GM19328 (cell line): Measurements from ENCODE around the gene GRID1.
"Not testable (repeated sequence)": the region's sequence is repeated elsewhere in the genome, so short reads cannot be mapped to it uniquely, and the experiment has no call there.

Source experiments
- ATAC-seq: cut with Tn5 transposase; IDR thresholded peaks from one replicate; pipeline ENCODE4 v1.9.1; 2021; ENCODE audit warnings: mild to moderate bottlenecking, moderate library complexity; ENCODE audit not compliant: unreplicated experiment

The GRID1 gene

GRCh38 chr10:86099542-86100334 lies 266.9 kb downstream of the GRID1 start:
- ATAC-seq, result no peak

GRCh38 chr10:86098187-86098881 lies 268.3 kb downstream of the GRID1 start:
- no peak for ATAC-seq

GRCh38 chr10:86095061-86095460 lies 271.5 kb downstream of the GRID1 start:
- not testable (repeated sequence) for ATAC-seq

- ATAC-seq, result not testable (repeated sequence)
Observed at GRCh38 chr10:86092311-86092710, 274.3 kb downstream of the GRID1 start.

- no peak for ATAC-seq
Observed at GRCh38 chr10:86091216-86091615, 275.4 kb downstream of the GRID1 start.

- ATAC-seq, result no peak
Observed at GRCh38 chr10:86090807-86091206, 275.8 kb downstream of the GRID1 start.

GRCh38 chr10:86087716-86088115 lies 278.9 kb downstream of the GRID1 start:
- ATAC-seq, result no peak

- ATAC-seq, result no peak
Observed at GRCh38 chr10:86086418-86086817, 280.2 kb downstream of the GRID1 start.

- ATAC-seq, result no peak
Observed at GRCh38 chr10:86085686-86086085, 280.9 kb downstream of the GRID1 start.

GRCh38 chr10:86085136-86085535 lies 281.5 kb downstream of the GRID1 start:
- ATAC-seq, result no peak

- no peak for ATAC-seq
Observed at GRCh38 chr10:86084585-86084984, 282.0 kb downstream of the GRID1 start.

- no peak for ATAC-seq
Observed at GRCh38 chr10:86083664-86084175, 282.9 kb downstream of the GRID1 start.

- ATAC-seq, result no peak
Observed at GRCh38 chr10:86083206-86083605, 283.4 kb downstream of the GRID1 start.

- no peak for ATAC-seq
Observed at GRCh38 chr10:86082556-86082955, 284.0 kb downstream of the GRID1 start.

GRCh38 chr10:86079088-86079487 lies 287.5 kb downstream of the GRID1 start:
- no peak for ATAC-seq

GRCh38 chr10:86078639-86079035 lies 288.0 kb downstream of the GRID1 start:
- no peak for ATAC-seq

GRCh38 chr10:86077871-86078638 lies 288.5 kb downstream of the GRID1 start:
- ATAC-seq, result no peak

- no peak for ATAC-seq
Observed at GRCh38 chr10:86077271-86077670, 289.3 kb downstream of the GRID1 start.

GRCh38 chr10:86076497-86076896 lies 290.1 kb downstream of the GRID1 start:
- not testable (repeated sequence) for ATAC-seq

GRCh38 chr10:86075512-86075911 lies 291.1 kb downstream of the GRID1 start:
- no peak for ATAC-seq

- no peak for ATAC-seq
Observed at GRCh38 chr10:86074294-86074693, 292.3 kb downstream of the GRID1 start.
